ENCODE results near the gene F2. TPM values are rescaled to one million over a fixed set of nuclear protein-coding genes. Genes with fewer than 3 reads are reported as not detected.

The F2 gene
- total RNA-seq, 1 donor: not detected

GRCh38 chr11:46679241-46680163 is 39.5 kb upstream of the F2 start:
- TF ChIP-seq, protein P1, sequence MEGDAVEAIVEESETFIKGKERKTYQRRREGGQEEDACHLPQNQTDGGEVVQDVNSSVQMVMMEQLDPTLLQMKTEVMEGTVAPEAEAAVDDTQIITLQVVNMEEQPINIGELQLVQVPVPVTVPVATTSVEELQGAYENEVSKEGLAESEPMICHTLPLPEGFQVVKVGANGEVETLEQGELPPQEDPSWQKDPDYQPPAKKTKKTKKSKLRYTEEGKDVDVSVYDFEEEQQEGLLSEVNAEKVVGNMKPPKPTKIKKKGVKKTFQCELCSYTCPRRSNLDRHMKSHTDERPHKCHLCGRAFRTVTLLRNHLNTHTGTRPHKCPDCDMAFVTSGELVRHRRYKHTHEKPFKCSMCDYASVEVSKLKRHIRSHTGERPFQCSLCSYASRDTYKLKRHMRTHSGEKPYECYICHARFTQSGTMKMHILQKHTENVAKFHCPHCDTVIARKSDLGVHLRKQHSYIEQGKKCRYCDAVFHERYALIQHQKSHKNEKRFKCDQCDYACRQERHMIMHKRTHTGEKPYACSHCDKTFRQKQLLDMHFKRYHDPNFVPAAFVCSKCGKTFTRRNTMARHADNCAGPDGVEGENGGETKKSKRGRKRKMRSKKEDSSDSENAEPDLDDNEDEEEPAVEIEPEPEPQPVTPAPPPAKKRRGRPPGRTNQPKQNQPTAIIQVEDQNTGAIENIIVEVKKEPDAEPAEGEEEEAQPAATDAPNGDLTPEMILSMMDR (IDR thresholded peaks at IDR 0.05; ENCODE audit: insufficient read depth, low read length): no peak
- no peak overlapping the region for H3K4me3 ChIP-seq (ENCODE audit: low read depth, low read length)
- no peak for DNase-seq (ENCODE audit: low read depth)

DNA sequence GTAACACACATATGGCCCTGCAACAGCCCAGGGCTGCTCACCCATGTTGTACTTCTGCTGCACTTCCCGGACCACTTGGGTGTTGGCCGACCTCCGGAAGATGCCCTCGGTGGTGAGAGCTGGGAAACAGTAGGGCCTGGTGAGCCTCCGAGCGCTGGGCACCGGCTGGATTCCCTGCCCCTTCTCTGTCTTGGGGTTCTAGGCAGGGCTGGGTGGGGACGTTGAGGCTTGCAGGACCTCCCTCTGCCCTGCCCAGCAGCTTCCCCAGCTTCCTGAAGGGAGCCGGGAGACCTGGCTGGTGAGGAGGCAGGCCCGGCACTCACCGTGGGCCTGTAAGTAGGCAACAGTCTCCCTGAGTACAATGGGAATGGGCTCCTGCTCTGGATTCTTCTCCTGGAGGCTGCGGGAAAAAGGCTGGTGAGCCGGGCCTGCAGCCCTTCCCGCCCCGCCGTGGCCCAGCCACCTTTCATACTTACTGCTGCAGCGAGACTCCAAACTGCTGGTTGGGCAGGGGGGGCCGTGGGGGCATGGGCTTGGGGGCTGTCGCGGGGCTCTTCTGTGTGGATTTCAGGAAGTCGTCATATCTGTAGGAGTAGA is 38.8 kb upstream of the F2 start:
- H3K4me3 ChIP-seq (ENCODE audit: low read depth, low read length): no peak overlapping the region
- no peak for DNase-seq (ENCODE audit: low read depth)
- TF ChIP-seq, protein P1 (IDR thresholded peaks at IDR 0.05; ENCODE audit: insufficient read depth, low read length): no peak

DNA sequence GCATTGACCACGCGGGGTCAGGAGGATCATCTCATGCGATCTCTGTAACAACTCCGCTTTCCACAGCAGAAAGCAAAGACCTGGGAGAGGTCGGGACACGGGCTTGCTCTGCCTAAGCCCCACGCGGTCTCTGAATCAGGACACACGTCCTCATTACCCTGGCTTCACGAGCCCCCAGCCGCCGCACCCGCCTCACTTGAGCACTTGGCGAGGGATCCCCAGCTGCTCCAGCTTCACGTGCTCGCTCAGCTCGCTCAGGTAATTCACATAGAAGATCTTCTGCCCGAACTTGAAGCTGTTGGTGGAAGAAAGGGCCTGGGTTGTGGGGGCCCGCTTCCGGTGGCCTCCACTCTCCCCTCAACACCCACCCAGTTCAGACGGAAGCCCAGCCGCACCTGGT is 38.2 kb upstream of the F2 start:
- no peak for DNase-seq (ENCODE audit: low read depth)
- TF ChIP-seq, protein P1 (IDR thresholded peaks at IDR 0.05; ENCODE audit: insufficient read depth, low read length): no peak
- H3K4me3 ChIP-seq (ENCODE audit: low read depth, low read length): no peak overlapping the region

DNA sequence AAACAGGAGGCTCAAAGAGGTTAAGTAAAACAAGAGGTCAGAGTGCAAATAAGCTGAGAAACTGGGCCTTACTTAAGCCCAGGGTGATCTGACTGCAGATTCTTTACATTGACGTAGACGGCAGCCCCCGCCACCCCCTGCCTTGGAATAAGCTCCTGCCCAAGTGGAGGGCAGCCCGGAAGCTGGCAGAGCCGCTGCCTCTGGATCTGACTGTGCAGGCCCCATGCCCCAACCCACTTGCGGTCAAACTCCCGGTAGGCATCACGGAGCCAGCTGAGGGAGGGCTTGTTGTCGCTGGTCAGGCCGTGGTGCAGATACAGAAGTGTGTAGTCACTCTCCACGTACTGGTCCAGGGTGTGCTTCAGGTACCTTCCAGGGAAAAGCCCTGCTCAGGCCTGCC is 37.2 kb upstream of the F2 start:
- TF ChIP-seq, protein P1 (IDR thresholded peaks at IDR 0.05; ENCODE audit: insufficient read depth, low read length): no peak
- DNase-seq (ENCODE audit: low read depth): no peak
- H3K4me3 ChIP-seq (ENCODE audit: low read depth, low read length): no peak overlapping the region

DNA sequence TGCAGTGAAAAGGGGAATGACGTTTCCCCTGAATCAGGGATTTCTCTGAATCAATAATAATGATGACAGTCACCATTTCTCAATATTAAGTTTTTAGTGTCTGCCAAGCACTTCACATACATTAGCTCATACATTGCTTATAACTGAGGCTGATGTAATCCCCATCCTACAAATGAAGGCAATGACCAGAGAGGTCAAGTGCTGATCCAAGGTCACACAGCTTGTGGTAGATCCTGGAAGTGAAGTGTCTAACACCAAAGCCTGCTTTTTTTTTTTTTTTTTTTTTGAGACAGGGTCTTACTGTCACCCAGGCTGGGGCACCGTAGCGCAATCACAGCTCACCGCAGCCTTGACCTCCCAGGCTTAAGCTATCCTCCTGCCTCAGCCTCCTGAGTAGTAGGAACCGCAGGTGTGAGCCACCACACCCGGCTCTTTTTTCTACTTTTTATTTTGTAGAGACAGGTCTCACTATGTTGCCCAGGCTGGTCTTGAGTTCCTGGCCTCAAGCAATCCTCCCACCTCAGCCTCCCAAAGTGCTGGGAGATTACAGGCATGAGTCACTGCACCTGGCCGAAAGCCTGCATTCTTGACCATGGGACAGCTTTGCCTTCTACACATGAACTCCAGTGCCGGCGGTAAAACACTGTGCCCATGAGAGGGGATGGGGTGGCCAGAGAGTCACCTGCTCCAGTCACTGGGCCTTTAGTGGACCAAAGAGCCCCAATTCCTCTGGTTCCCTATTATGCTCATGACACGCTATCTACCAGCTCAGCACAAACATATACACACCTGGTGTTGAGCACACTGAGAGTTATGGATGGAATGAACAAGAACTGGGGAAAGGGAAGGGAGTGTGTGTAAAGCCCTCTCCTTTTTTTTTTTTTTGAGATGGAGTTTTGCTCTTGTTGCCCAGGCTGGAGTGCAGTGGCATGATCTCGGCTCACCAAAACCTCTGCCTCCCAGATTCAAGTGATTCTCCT is 36.0 kb upstream of the F2 start:
- TF ChIP-seq, protein P1 (IDR thresholded peaks at IDR 0.05; ENCODE audit: insufficient read depth, low read length): no peak
- peak; percentile 38 for DNase-seq (ENCODE audit: low read depth)
- no peak overlapping the region for H3K4me3 ChIP-seq (ENCODE audit: low read depth, low read length)

DNA sequence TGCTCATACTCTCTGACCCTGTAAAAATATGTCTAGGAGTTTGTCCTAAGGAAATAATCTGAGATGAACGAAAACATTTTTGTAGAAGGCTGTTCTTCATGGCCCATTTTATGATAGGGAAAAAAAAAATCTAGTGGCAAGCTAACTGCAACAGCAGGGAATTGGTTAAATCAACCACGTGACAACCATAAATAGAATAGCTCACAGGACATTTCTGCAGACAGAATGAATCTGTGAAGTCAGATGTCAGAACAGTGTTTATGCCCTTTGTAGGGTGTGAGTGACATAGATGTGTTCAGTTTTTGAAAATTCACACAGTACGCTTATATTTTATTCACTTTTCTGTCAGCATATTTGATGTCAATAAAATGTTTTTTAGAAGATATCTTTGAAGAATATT is 34.6 kb upstream of the F2 start:
- TF ChIP-seq, protein P1 (IDR thresholded peaks at IDR 0.05; ENCODE audit: insufficient read depth, low read length): no peak
- DNase-seq (ENCODE audit: low read depth): no peak
- H3K4me3 ChIP-seq (ENCODE audit: low read depth, low read length): no peak overlapping the region

Measured in fibroblast of the aortic adventitia (primary cell).